ENCODE data around the gene NEDD4. TPM values are rescaled to one million over a fixed set of nuclear protein-coding genes. Genes with fewer than 3 reads are reported as not detected.
A peak's percentile ranks its signal among the peaks of the same experiment; 100 is the strongest.

NEDD4 gene
- polyA plus RNA-seq, 1 of the 3 experiments (the other 2 are of a cell fraction), result 12.9 TPM

GRCh38 chr15:55819397-55820034 is 173.9 kb downstream of the NEDD4 start (continued):
- TF ChIP-seq, protein P1, sequence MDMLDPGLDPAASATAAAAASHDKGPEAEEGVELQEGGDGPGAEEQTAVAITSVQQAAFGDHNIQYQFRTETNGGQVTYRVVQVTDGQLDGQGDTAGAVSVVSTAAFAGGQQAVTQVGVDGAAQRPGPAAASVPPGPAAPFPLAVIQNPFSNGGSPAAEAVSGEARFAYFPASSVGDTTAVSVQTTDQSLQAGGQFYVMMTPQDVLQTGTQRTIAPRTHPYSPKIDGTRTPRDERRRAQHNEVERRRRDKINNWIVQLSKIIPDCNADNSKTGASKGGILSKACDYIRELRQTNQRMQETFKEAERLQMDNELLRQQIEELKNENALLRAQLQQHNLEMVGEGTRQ (IDR thresholded peaks at IDR 0.05; ENCODE audit: borderline replicate concordance, low read depth, low read length), result no peak
- no peak for TF ChIP-seq JUND (IDR thresholded peaks at IDR 0.05)
- TF ChIP-seq FOXM1 (IDR thresholded peaks at IDR 0.05; ENCODE audit: low read depth), result no peak

DNA sequence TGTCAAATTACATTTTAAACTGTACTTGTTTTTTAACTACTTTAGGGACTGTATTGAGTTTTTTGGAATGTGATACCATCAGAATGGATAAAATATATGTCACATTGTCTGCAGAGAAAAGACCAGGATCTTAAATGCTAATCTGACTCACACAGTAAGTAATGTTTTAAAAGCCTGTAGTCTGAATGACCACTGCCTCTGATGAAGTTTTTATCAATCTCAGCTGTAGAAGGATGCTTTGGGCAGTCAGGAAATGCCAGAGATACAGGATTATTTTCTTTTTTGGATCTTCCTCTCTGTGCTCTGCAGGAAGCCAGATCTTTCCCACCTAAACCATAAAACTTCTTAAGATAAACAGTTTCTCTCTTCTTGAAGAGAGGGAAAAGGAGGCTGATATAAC is 177.4 kb downstream of the NEDD4 start:
- no peaks in the 10 kb centered on the region for H4K20me1 ChIP-seq (ENCODE audit: insufficient read depth)
- H3K4me1 ChIP-seq (ENCODE audit: control insufficient read depth in 1 of 2, insufficient read depth in 2 of 2, low read depth in 1 of 2, low read length in 1 of 2), result peaks cover 10 to 21% of the 10 kb centered on the region in 2 experiments
- peak overlapping the region; percentile 56; the same call in 1 of the 2 replicates for H3K4me2 ChIP-seq
- no peaks in the 10 kb centered on the region for H3K9me3 ChIP-seq
- H3K36me3 ChIP-seq (replicated peaks in 1 of 2; ENCODE audit: control insufficient read depth in 1 of 2, insufficient read depth in 2 of 2, low read length in 1 of 2), result no peaks in the 10 kb centered on the region
- no peak for DNase-seq
- no peaks in the 10 kb centered on the region for H3K79me2 ChIP-seq (ENCODE audit: insufficient read depth)
- no peaks in the 10 kb centered on the region for H3K9me2 ChIP-seq
- no peaks in the 10 kb centered on the region for H3K27me3 ChIP-seq (ENCODE audit: insufficient read depth)
- H3K27ac ChIP-seq (ENCODE audit: low read depth in 2 of 2, low read length in 1 of 2), result peak overlapping the region; percentile 75 to 81
- ChIA-PET CTCF (interaction anchor here (0.7 to 1.5 kb wide), 6 partner anchors 13 to 82 kb away, joined by 3 to 5 read pairs (median 3); no protein-coding TSS in a partner anchor), POLR2A (interaction anchor here (0.6 kb wide), 1 partner anchor 225 kb away, joined by 5 read pairs; no protein-coding TSS in a partner anchor)
- H3K4me3 ChIP-seq (ENCODE audit: low read depth in 2 of 2, low read length in 1 of 2), result no peak overlapping the region
- no peak overlapping the region for H2AFZ ChIP-seq (ENCODE audit: low read depth)
- peaks cover 26% of the 10 kb centered on the region for H3F3A ChIP-seq (replicated peaks; ENCODE audit: insufficient read depth)
- peak overlapping the region; percentile 29; the same call in 1 of the 2 replicates for H3K9ac ChIP-seq
- TF ChIP-seq, protein P2, sequence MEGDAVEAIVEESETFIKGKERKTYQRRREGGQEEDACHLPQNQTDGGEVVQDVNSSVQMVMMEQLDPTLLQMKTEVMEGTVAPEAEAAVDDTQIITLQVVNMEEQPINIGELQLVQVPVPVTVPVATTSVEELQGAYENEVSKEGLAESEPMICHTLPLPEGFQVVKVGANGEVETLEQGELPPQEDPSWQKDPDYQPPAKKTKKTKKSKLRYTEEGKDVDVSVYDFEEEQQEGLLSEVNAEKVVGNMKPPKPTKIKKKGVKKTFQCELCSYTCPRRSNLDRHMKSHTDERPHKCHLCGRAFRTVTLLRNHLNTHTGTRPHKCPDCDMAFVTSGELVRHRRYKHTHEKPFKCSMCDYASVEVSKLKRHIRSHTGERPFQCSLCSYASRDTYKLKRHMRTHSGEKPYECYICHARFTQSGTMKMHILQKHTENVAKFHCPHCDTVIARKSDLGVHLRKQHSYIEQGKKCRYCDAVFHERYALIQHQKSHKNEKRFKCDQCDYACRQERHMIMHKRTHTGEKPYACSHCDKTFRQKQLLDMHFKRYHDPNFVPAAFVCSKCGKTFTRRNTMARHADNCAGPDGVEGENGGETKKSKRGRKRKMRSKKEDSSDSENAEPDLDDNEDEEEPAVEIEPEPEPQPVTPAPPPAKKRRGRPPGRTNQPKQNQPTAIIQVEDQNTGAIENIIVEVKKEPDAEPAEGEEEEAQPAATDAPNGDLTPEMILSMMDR (IDR thresholded peaks at IDR 0.05), result no peak
- TF ChIP-seq RXRA (IDR thresholded peaks at IDR 0.05; ENCODE audit: borderline replicate concordance, low read depth), result no peak
- peak; percentile 44; the same call in 1 of the 2 replicates for TF ChIP-seq MEF2A (IDR thresholded peaks at IDR 0.05; ENCODE audit: borderline replicate concordance, low read depth)
- peak; percentile 1; the same call in 1 of the 2 replicates for TF ChIP-seq FOSL2 (IDR thresholded peaks at IDR 0.05; ENCODE audit: borderline replicate concordance, low read depth)
- no peak for TF ChIP-seq NRF1 (IDR thresholded peaks at IDR 0.05; ENCODE audit: low read depth, low read length)
- peak; percentile 64 for TF ChIP-seq JUND (IDR thresholded peaks at IDR 0.05)
- TF ChIP-seq YY1 (IDR thresholded peaks at IDR 0.05; ENCODE audit: low read depth), result no peak
- TF ChIP-seq GATA2 (CRISPR knock-in tag; IDR thresholded peaks at IDR 0.05), result no peak
- TF ChIP-seq MXI1 (IDR thresholded peaks at IDR 0.05; ENCODE audit: low read depth, low read length), result no peak
- no peak for TF ChIP-seq EZH2phosphoT487 (IDR thresholded peaks at IDR 0.05; ENCODE audit: borderline replicate concordance, low read depth)
- no peak for TF ChIP-seq SMC3 (IDR thresholded peaks at IDR 0.05; ENCODE audit: low read depth, low read length)
- TF ChIP-seq NFIC (IDR thresholded peaks at IDR 0.05; ENCODE audit: borderline replicate concordance), result no peak; the same call in 1 of the 2 replicates
- peak; percentile 73 for TF ChIP-seq TEAD4 (IDR thresholded peaks at IDR 0.05; ENCODE audit: borderline replicate concordance, insufficient read depth)
- TF ChIP-seq, protein P3, sequence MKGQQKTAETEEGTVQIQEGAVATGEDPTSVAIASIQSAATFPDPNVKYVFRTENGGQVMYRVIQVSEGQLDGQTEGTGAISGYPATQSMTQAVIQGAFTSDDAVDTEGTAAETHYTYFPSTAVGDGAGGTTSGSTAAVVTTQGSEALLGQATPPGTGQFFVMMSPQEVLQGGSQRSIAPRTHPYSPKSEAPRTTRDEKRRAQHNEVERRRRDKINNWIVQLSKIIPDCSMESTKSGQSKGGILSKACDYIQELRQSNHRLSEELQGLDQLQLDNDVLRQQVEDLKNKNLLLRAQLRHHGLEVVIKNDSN (IDR thresholded peaks at IDR 0.05; ENCODE audit: borderline replicate concordance, low read depth), result no peak
- no peak for TF ChIP-seq GABPA (IDR thresholded peaks at IDR 0.05; ENCODE audit: low read depth)
- TF ChIP-seq, protein P1 (IDR thresholded peaks at IDR 0.05; ENCODE audit: borderline replicate concordance, low read depth, low read length), result no peak
- TF ChIP-seq FOXJ3 (CRISPR knock-in tag; IDR thresholded peaks at IDR 0.05), result no peak
- TF ChIP-seq, protein P4, sequence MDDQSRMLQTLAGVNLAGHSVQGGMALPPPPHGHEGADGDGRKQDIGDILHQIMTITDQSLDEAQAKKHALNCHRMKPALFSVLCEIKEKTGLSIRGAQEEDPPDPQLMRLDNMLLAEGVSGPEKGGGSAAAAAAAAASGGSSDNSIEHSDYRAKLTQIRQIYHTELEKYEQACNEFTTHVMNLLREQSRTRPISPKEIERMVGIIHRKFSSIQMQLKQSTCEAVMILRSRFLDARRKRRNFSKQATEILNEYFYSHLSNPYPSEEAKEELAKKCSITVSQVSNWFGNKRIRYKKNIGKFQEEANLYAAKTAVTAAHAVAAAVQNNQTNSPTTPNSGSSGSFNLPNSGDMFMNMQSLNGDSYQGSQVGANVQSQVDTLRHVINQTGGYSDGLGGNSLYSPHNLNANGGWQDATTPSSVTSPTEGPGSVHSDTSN (IDR thresholded peaks at IDR 0.05), result peak; percentile 80
- 0 out of 2 replicates have a peak, but pooled peaks have one; percentile 33 for TF ChIP-seq SIN3A (IDR thresholded peaks at IDR 0.05; ENCODE audit: borderline replicate concordance, low read depth, low read length)
- TF ChIP-seq, protein P5, sequence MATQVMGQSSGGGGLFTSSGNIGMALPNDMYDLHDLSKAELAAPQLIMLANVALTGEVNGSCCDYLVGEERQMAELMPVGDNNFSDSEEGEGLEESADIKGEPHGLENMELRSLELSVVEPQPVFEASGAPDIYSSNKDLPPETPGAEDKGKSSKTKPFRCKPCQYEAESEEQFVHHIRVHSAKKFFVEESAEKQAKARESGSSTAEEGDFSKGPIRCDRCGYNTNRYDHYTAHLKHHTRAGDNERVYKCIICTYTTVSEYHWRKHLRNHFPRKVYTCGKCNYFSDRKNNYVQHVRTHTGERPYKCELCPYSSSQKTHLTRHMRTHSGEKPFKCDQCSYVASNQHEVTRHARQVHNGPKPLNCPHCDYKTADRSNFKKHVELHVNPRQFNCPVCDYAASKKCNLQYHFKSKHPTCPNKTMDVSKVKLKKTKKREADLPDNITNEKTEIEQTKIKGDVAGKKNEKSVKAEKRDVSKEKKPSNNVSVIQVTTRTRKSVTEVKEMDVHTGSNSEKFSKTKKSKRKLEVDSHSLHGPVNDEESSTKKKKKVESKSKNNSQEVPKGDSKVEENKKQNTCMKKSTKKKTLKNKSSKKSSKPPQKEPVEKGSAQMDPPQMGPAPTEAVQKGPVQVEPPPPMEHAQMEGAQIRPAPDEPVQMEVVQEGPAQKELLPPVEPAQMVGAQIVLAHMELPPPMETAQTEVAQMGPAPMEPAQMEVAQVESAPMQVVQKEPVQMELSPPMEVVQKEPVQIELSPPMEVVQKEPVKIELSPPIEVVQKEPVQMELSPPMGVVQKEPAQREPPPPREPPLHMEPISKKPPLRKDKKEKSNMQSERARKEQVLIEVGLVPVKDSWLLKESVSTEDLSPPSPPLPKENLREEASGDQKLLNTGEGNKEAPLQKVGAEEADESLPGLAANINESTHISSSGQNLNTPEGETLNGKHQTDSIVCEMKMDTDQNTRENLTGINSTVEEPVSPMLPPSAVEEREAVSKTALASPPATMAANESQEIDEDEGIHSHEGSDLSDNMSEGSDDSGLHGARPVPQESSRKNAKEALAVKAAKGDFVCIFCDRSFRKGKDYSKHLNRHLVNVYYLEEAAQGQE (IDR thresholded peaks at IDR 0.05; ENCODE audit: low read depth, low read length), result no peak
